HG02610 (cell line): ENCODE results near the gene SLC30A7.

ENCODE experiments used
- ATAC-seq: cut with Tn5 transposase; IDR thresholded peaks from one replicate; pipeline ENCODE4 v1.9.1; 2021; ENCODE audit warnings: mild to moderate bottlenecking, moderate library complexity; ENCODE audit not compliant: unreplicated experiment

The SLC30A7 gene

GRCh38 chr1:101022294-101022693 is 126.4 kb downstream of the SLC30A7 start:
- no peak for ATAC-seq

- ATAC-seq: peak; percentile 24
These were observed 129.4 kb downstream of the SLC30A7 start for GRCh38 chr1:101025283-101025656.

- ATAC-seq: peak; percentile 79
These were observed 130.0 kb downstream of the SLC30A7 start, which contains the start of gene DPH5 for GRCh38 chr1:101025657-101026429. DPH5 (minus strand) TSS chr1:101025784; CDS start chr1:101025443, 341 bp downstream.

- ATAC-seq: no peak
These were observed 130.5 kb downstream of the SLC30A7 start for GRCh38 chr1:101026430-101026788.

DNA sequence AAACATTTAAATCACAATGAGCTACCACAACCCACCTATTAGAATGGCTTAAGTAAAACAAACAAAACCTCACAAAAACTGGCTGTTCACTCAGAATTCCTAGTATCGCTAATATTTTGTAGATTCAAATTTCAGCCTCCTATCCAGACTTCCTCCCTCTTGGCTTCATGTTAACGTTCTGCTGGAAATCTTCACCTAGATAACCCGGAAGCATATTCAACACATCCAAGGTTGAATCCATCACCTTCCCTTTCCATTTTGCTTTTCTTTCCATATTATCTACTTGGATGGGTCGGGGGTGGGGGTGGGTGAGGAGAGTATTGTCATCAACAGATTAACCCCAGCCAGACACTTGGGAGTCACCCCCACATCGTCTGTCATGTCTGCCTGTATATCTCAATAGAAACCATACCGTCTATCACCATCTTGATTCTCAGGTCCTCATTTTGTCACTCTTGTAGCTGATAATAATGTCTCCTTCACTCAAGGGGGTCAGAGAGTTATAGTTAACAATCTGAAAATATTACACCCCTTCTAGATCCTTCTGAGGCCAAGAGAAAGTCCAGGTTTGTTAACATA is 131.4 kb downstream of the SLC30A7 start:
- no peak for ATAC-seq

DNA sequence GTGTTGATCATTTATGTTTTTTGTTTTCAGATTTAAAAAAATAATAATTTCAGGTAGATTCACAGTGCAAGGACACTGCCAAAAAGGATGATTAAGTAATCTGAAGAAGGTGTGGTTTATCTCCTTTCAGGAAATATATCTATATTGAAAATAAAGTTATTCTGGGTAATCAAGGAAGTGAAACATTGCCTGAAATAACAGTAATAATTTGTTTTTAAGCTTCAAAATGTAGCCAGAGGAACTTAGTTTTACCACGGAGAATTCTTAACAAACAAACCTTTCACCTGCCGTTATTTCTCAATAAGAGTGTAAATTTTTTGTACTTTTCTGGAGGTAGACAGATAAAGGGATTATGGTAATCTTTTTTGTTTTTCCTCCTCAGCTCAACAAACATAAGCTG is 132.6 kb downstream of the SLC30A7 start:
- no peak for ATAC-seq

DNA sequence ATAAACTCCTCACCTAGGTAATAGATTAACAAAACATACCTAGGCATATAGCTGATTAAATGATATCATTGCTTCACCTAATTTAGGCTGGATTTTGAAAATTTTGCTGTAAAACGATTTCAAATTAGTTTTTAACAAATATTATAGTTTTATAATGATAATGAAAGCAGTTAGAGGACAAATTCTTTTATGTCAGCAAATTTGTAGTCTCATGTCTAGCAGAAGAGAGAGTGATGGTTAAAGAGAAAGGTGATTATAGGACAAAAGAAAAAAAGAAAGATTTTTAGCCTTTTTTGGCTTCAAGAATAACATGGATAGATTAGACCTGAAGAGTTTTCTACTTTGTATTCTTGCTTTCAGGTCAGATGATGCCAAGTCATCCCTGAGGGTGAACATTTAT is 133.3 kb downstream of the SLC30A7 start:
- ATAC-seq: no peak

DNA sequence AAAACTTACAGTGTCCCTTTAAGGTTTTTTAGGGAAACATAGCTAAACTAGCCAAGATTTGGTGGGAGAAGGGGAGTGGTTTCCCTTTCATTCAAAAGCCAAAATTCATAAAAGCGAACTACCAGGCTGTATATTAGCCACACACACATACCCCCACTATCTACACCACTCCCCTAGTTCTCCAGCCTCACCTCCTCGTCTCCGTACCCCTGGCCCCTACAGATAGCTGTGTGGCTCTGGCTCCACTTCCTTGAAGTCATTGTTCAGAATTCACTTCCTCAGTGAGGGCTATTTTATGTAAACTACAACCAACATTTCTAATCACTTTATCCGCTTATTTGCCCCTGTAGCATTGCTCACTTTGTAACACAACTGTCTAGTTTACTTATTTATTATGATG is 135.0 kb downstream of the SLC30A7 start:
- ATAC-seq: no peak
